ENCODE measurements around the gene COL6A1. TPM values are rescaled to one million over a fixed set of nuclear protein-coding genes. Genes with fewer than 3 reads are reported as not detected.
A peak's percentile ranks its signal among the peaks of the same experiment; 100 is the strongest.
"Not testable (repeated sequence)": the region's sequence is repeated elsewhere in the genome, so short reads cannot be mapped to it uniquely, and the experiment has no call there.

Gene COL6A1
- total RNA-seq, 1 experiment from 2014 or later = 193 TPM

GRCh38 chr21:46005481-46005881, 23.9 kb downstream of the COL6A1 start:
- no peaks in the 10 kb centered on the region for H3K4me1 Mint-ChIP-seq
- H4K91ac ChIP-seq (ENCODE audit: insufficient read length, low read depth, low read length) = no peak overlapping the region
- no peaks in the 10 kb centered on the region for H3K79me1 ChIP-seq (ENCODE audit: insufficient read depth, low read depth, low read length, poor library complexity, severe bottlenecking)
- H3K27ac Mint-ChIP-seq = peak overlapping the region in 1 of 3 experiments; percentile 30; a peak in 1 of 7 replicates
- H3T11ph ChIP-seq (ENCODE audit: low read length) = no peak overlapping the region
- no peaks in the 10 kb centered on the region for H3K23me2 ChIP-seq (ENCODE audit: insufficient read length, low read depth, low read length, poor library complexity, severe bottlenecking)
- H3K4me1 ChIP-seq (ENCODE audit: insufficient read depth, low read length) = no peaks in the 10 kb centered on the region
- no peak overlapping the region for H3K27ac ChIP-seq (ENCODE audit: insufficient read length, low read depth, low read length)
- no peaks in the 10 kb centered on the region for H4K20me1 ChIP-seq (ENCODE audit: control insufficient read depth, insufficient read depth, insufficient read length)
- no peak for TF ChIP-seq CTCF (conservative IDR thresholded peaks at IDR 0.05)
- H3K14ac ChIP-seq (ENCODE audit: insufficient read depth, low read length) = no peak overlapping the region
- no peak overlapping the region for H4K8ac ChIP-seq (replicated peaks; ENCODE audit: insufficient read length, low read depth, low read length)
- no peaks in the 10 kb centered on the region for H3K27me3 ChIP-seq (ENCODE audit: insufficient read depth, low read length)
- peak; percentile 29 for DNase-seq
- H3K23ac ChIP-seq (ENCODE audit: insufficient read length, low read depth, low read length) = no peak overlapping the region
- no peak overlapping the region for H3K18ac ChIP-seq (ENCODE audit: insufficient read length, low read depth, low read length)
- H3K36me3 Mint-ChIP-seq (ENCODE audit: insufficient read depth in 1 of 3, low read depth in 3 of 3) = peaks cover 9 to 20% (median 15%) of the 10 kb centered on the region in 3 experiments; a peak in 6 of 7 replicates
- no peak overlapping the region for H3K9ac ChIP-seq (ENCODE audit: extremely low read depth, insufficient read length, low read length)
- H3K4ac ChIP-seq (ENCODE audit: low read depth, low read length) = no peak overlapping the region
- H3K56ac ChIP-seq (ENCODE audit: insufficient read length, low read depth, low read length) = no peak overlapping the region
- H2BK120ac ChIP-seq (ENCODE audit: low read depth, low read length, poor library complexity, severe bottlenecking) = no peak overlapping the region
- no peak overlapping the region for H2BK15ac ChIP-seq (ENCODE audit: low read depth, low read length)
- no peak overlapping the region for H4K5ac ChIP-seq (ENCODE audit: insufficient read length, low read depth, low read length)
- no peaks in the 10 kb centered on the region for H3K9me3 ChIP-seq (ENCODE audit: control insufficient read depth, low read depth, low read length)
- H3K9me3 Mint-ChIP-seq = peaks cover 5 to 8% of the 10 kb centered on the region in 2 experiments; a peak in 4 of 5 replicates
- no peaks in the 10 kb centered on the region for H3K27me3 Mint-ChIP-seq (ENCODE audit: low read depth)
- H2AFZ ChIP-seq (ENCODE audit: low read length) = no peak overlapping the region
- H3K79me2 ChIP-seq (ENCODE audit: insufficient read depth, low read length) = no peaks in the 10 kb centered on the region
- H2BK5ac ChIP-seq (ENCODE audit: insufficient read length, low read length) = no peak overlapping the region
- H2AK5ac ChIP-seq (ENCODE audit: insufficient read length, low read length) = no peak overlapping the region
- H2BK12ac ChIP-seq (ENCODE audit: insufficient read length, low read depth, low read length) = no peak overlapping the region
- H2BK20ac ChIP-seq (ENCODE audit: low read depth, low read length, poor library complexity, severe bottlenecking) = no peak overlapping the region
- no CpG with 5 or more reads among the region's 20 CpGs for WGBS (ENCODE audit: extremely low coverage, insufficient read length, low lambda C conversion rate)
- H3K4me3 Mint-ChIP-seq = no peak overlapping the region
- H3K4me2 ChIP-seq (ENCODE audit: insufficient read depth, insufficient read length, low read length) = no peak overlapping the region

- H3K23ac ChIP-seq (ENCODE audit: insufficient read length, low read depth, low read length) = not testable (repeated sequence)
Measured at GRCh38 chr21:46005894-46006546, 24.4 kb downstream of the COL6A1 start.

More at GRCh38 chr21:46005894-46006546, 24.4 kb downstream of the COL6A1 start:
- peaks cover 9 to 20% (median 15%) of the 10 kb centered on the region in 3 experiments; a peak in 6 of 7 replicates for H3K36me3 Mint-ChIP-seq (ENCODE audit: insufficient read depth in 1 of 3, low read depth in 3 of 3)
- not testable (repeated sequence) for H3K9me3 ChIP-seq (ENCODE audit: control insufficient read depth, low read depth, low read length); H3K4me3 Mint-ChIP-seq; H3K9me3 Mint-ChIP-seq; H2BK15ac ChIP-seq (ENCODE audit: low read depth, low read length); H2BK12ac ChIP-seq (ENCODE audit: insufficient read length, low read depth, low read length); H2AK5ac ChIP-seq (ENCODE audit: insufficient read length, low read length); H2BK5ac ChIP-seq (ENCODE audit: insufficient read length, low read length); H3K4me2 ChIP-seq (ENCODE audit: insufficient read depth, insufficient read length, low read length); H2BK120ac ChIP-seq (ENCODE audit: low read depth, low read length, poor library complexity, severe bottlenecking); H4K20me1 ChIP-seq (ENCODE audit: control insufficient read depth, insufficient read depth, insufficient read length); H3K27ac ChIP-seq (ENCODE audit: insufficient read length, low read depth, low read length); H3K56ac ChIP-seq (ENCODE audit: insufficient read length, low read depth, low read length); H4K5ac ChIP-seq (ENCODE audit: insufficient read length, low read depth, low read length); H3K4me1 Mint-ChIP-seq; H2AFZ ChIP-seq (ENCODE audit: low read length); H3K27me3 ChIP-seq (ENCODE audit: insufficient read depth, low read length); H3K27ac Mint-ChIP-seq; H3K23me2 ChIP-seq (ENCODE audit: insufficient read length, low read depth, low read length, poor library complexity, severe bottlenecking); H4K8ac ChIP-seq (replicated peaks; ENCODE audit: insufficient read length, low read depth, low read length); H3K18ac ChIP-seq (ENCODE audit: insufficient read length, low read depth, low read length); H3K79me2 ChIP-seq (ENCODE audit: insufficient read depth, low read length); H3K4me1 ChIP-seq (ENCODE audit: insufficient read depth, low read length); H2BK20ac ChIP-seq (ENCODE audit: low read depth, low read length, poor library complexity, severe bottlenecking); H3K79me1 ChIP-seq (ENCODE audit: insufficient read depth, low read depth, low read length, poor library complexity, severe bottlenecking); H3K14ac ChIP-seq (ENCODE audit: insufficient read depth, low read length); H3K4ac ChIP-seq (ENCODE audit: low read depth, low read length); H3K9ac ChIP-seq (ENCODE audit: extremely low read depth, insufficient read length, low read length); H4K91ac ChIP-seq (ENCODE audit: insufficient read length, low read depth, low read length); H3K27me3 Mint-ChIP-seq (ENCODE audit: low read depth); H3T11ph ChIP-seq (ENCODE audit: low read length)
- no CpG with 5 or more reads among the region's 64 CpGs for WGBS (ENCODE audit: extremely low coverage, insufficient read length, low lambda C conversion rate)
- peak; percentile 29 for DNase-seq
